HCT116 (cell line): Measurements from ENCODE around the gene LRFN2. TPM values are rescaled to one million over a fixed set of nuclear protein-coding genes. Genes with fewer than 3 reads are reported as not detected.

Experiments
- ATAC-seq: fragments of 200-7000 bp; cut with Tn5 transposase; 2 replicates; pipeline ENCODE4 v1.9.1; 2020; ENCODE audit warnings: mild to moderate bottlenecking, moderate library complexity
- BruUV-seq: library from RNA; stranded (reverse); fragments of 400-500 nt; replicated peaks from 2 replicates; lab custom pipeline; 2021; lab: Mats Ljungman, UMichigan
- CTCF ChIA-PET: fragments of 300-600 bp; sonication (Branson Sonifier 250); formaldehyde crosslinking; loops from one replicate; lab custom pipeline; 2021; ENCODE audit warnings: antibody characterized with exemption; lab: Charles Lee
- POLR2A ChIA-PET: fragments of 300-600, 350-600 bp; sonication (Branson Sonifier 250); formaldehyde crosslinking; loops from one replicate; lab custom pipeline; 2021; ENCODE audit warnings: antibody characterized with exemption; lab: Charles Lee
- RAD21 ChIA-PET, 2 experiments: fragments of 300-600 bp; sonication (Branson Sonifier 250); formaldehyde crosslinking; loops; one replicate each; lab custom pipeline; 2023; ENCODE audit warnings: low total read pairs in 2 of 2; ENCODE audit not compliant: uncharacterized antibody in 2 of 2, unreplicated experiment in 2 of 2, low non-redundant PET in 1 of 2; lab: Charles Lee
- DNase-seq: peaks from one replicate; pipeline ENCODE4 v3.0.0-alpha.2; 2010; ENCODE audit warnings: low read depth, low spot score
- H2AFZ ChIP-seq: fragments of 200-600 bp; shearing (Covaris generic), sonication (generic); 2 replicates; pipeline ENCODE4 v1.6.1; 2017; ENCODE audit warnings: low read depth, mixed run types, mixed read lengths, antibody characterized with exemption, low read length; ENCODE audit not compliant: poor library complexity, severe bottlenecking
- H3K27ac ChIP-seq: 2 replicates; pipeline ENCODE4 v1.5.1; 2012; ENCODE audit warnings: low read depth, low read length
- H3K27me3 ChIP-seq: fragments of 200-600 bp; sonication (generic); 2 replicates; pipeline ENCODE4 v1.6.1; 2016; ENCODE audit warnings: mixed run types, low read length, mixed read lengths; ENCODE audit not compliant: insufficient read depth
- H3K36me3 ChIP-seq, 2 experiments: fragments of 200-500 bp in 1 of 2; fragments of 200-600 bp in 1 of 2; sonication (Bioruptor generic) in 1 of 2; sonication (generic) in 1 of 2; 2 replicates each; pipeline versions ENCODE4 v1.5.1 to v1.6.1; 2014 to 2016; ENCODE audit warnings: low read length in 2 of 2, inconsistent platforms in 1 of 2, mixed read lengths in 1 of 2, mixed run types in 1 of 2; ENCODE audit not compliant: insufficient read depth in 2 of 2, control insufficient read depth in 1 of 2
- H3K4me1 ChIP-seq, 2 experiments: fragments of 200-600 bp in 1 of 2; sonication (generic) in 1 of 2; 2 replicates each; pipeline versions ENCODE4 v1.5.1 to v1.6.1; 2012 to 2017; ENCODE audit warnings: low read length in 2 of 2, inconsistent platforms in 1 of 2, mild to moderate bottlenecking in 1 of 2, mixed read lengths in 1 of 2, mixed run types in 1 of 2, moderate library complexity in 1 of 2; ENCODE audit not compliant: insufficient read depth in 2 of 2, control insufficient read depth in 1 of 2
- H3K4me2 ChIP-seq: fragments of 200-600 bp; sonication (generic); 2 replicates; pipeline ENCODE4 v1.6.1; 2017; ENCODE audit warnings: mixed run types, low read length, mixed read lengths
- H3K4me3 ChIP-seq, 2 experiments: fragments of 200-600 bp in 1 of 2; sonication (generic) in 1 of 2; replicated peaks in 1 of 2; 2 replicates each; pipeline ENCODE4 v1.5.1; 2011 to 2016; ENCODE audit warnings: low read length in 2 of 2, control low read depth in 1 of 2, low read depth in 1 of 2, mild to moderate bottlenecking in 1 of 2, mixed read lengths in 1 of 2, mixed run types in 1 of 2
- H3K79me2 ChIP-seq: fragments of 200-600 bp; sonication (generic); 2 replicates; pipeline ENCODE4 v1.6.1; 2017; ENCODE audit warnings: mild to moderate bottlenecking, mixed run types, low read length, moderate library complexity, mixed read lengths; ENCODE audit not compliant: insufficient read depth
- H3K9ac ChIP-seq: fragments of 200-600 bp; sonication (generic); 2 replicates; pipeline ENCODE4 v1.6.1; 2016; ENCODE audit warnings: low read length, mixed read lengths
- H3K9me2 ChIP-seq: fragments of 200-600 bp; sonication (generic), shearing (Covaris generic); 2 replicates; pipeline ENCODE4 v1.6.1; 2017; ENCODE audit warnings: mixed run types, mild to moderate bottlenecking, moderate library complexity; ENCODE audit not compliant: insufficient read depth
- H3K9me3 ChIP-seq, 2 experiments: fragments of 200-500 bp in 1 of 2; fragments of 200-600 bp in 1 of 2; sonication (Bioruptor generic) in 1 of 2; sonication (generic) in 1 of 2; 2 replicates each; pipeline ENCODE4 v1.6.1; 2014 to 2017; ENCODE audit warnings: low read length in 2 of 2, mixed read lengths in 2 of 2, inconsistent platforms in 1 of 2, low read depth in 1 of 2, mild to moderate bottlenecking in 1 of 2, mixed run types in 1 of 2, moderate library complexity in 1 of 2; ENCODE audit not compliant: control insufficient read depth in 1 of 2, insufficient read depth in 1 of 2
- H4K20me1 ChIP-seq: fragments of 200-600 bp; sonication (generic), shearing (Covaris generic); 2 replicates; pipeline ENCODE4 v1.6.1; 2017; ENCODE audit warnings: mixed run types, mild to moderate bottlenecking, moderate library complexity; ENCODE audit not compliant: insufficient read depth
- EZH2 ChIP-seq: fragments of 200-600 bp; sonication (generic); IDR thresholded peaks from 2 replicates; pipeline ENCODE4 v1.6.1; 2017; ENCODE audit warnings: antibody characterized with exemption, mixed run types
- FOSL1 ChIP-seq: IDR thresholded peaks from 2 replicates; pipeline ENCODE4 v1.6.1; 2012; ENCODE audit warnings: low read depth
- MAX ChIP-seq: IDR thresholded peaks from 2 replicates; pipeline ENCODE4 v1.6.1; 2012
- POLR2A ChIP-seq: IDR thresholded peaks from 2 replicates; pipeline ENCODE4 v1.7.0; 2011; ENCODE audit warnings: borderline replicate concordance; ENCODE audit not compliant: insufficient read depth, insufficient read length; ENCODE audit errors: extremely low read depth
- POLR2AphosphoS5 ChIP-seq: IDR thresholded peaks from 2 replicates; pipeline ENCODE4 v1.6.1; 2011; ENCODE audit warnings: mild to moderate bottlenecking, low read depth, low read length, moderate library complexity
- REST ChIP-seq: IDR thresholded peaks from 2 replicates; pipeline ENCODE4 v1.6.1; 2012; ENCODE audit warnings: low read depth
- intact Hi-C: fragments of 100-400 bp; cut with micrococcal nuclease; formaldehyde crosslinking; loops from 2 replicates; pipeline ENCODE4 v1.10.0; 2022
- total RNA-seq: library from RNA; stranded (reverse); gene quantifications from one replicate; pipeline ENCODE4 v1.2.1, GENCODE V29; 2021; ENCODE audit not compliant: unreplicated experiment

The LRFN2 gene
- total RNA-seq, 1 experiment from 2014 or later, result not detected

GRCh38 chr6:40586369-40587201, 579 bp downstream of the LRFN2 start (continued):
- TF ChIP-seq POLR2AphosphoS5 (no peak), POLR2A (no peak), EZH2 (no peak), MAX (no peak)

GRCh38 chr6:40585651-40586269, 1.4 kb downstream of the LRFN2 start:
- CTCF ChIA-PET, result interaction anchor here (1.4 kb wide), 1 partner anchor 257 kb away, joined by 3 read pairs; no protein-coding TSS in a partner anchor
- POLR2A ChIA-PET, result no interaction called here
- Histone ChIP-seq H3K4me3 (no peak overlapping the region), H3K4me2 (no peak overlapping the region), H3K79me2 (no peaks in the 10 kb centered on the region), H2AFZ (no peak overlapping the region), H3K9me2 (no peaks in the 10 kb centered on the region), H4K20me1 (no peaks in the 10 kb centered on the region), H3K27ac (no peak overlapping the region), H3K4me1 (peaks cover 0 to 12% of the 10 kb centered on the region in 2 experiments; a peak in 2 of 4 replicates), H3K9ac (no peak overlapping the region), H3K36me3 (no peaks in the 10 kb centered on the region), H3K27me3 (peaks cover 11% of the 10 kb centered on the region), H3K9me3 (no peaks in the 10 kb centered on the region)
- RAD21 ChIA-PET, result no interaction called here
- intact Hi-C loops, result no loop called here
- ATAC-seq, result no peak
- DNase-seq, result no peak
- BruUV-seq, result no TSS peak
- TF ChIP-seq REST, result no peak
- TF ChIP-seq FOSL1, result no peak
- TF ChIP-seq EZH2, result no peak
